ENCODE data around the gene SLC6A18. TPM values are rescaled to one million over a fixed set of nuclear protein-coding genes. Genes with fewer than 3 reads are reported as not detected.
A peak's percentile ranks its signal among the peaks of the same experiment; 100 is the strongest.

The SLC6A18 gene
- total and polyA plus RNA-seq, 5 experiments from 2014 or later: not detected

DNA sequence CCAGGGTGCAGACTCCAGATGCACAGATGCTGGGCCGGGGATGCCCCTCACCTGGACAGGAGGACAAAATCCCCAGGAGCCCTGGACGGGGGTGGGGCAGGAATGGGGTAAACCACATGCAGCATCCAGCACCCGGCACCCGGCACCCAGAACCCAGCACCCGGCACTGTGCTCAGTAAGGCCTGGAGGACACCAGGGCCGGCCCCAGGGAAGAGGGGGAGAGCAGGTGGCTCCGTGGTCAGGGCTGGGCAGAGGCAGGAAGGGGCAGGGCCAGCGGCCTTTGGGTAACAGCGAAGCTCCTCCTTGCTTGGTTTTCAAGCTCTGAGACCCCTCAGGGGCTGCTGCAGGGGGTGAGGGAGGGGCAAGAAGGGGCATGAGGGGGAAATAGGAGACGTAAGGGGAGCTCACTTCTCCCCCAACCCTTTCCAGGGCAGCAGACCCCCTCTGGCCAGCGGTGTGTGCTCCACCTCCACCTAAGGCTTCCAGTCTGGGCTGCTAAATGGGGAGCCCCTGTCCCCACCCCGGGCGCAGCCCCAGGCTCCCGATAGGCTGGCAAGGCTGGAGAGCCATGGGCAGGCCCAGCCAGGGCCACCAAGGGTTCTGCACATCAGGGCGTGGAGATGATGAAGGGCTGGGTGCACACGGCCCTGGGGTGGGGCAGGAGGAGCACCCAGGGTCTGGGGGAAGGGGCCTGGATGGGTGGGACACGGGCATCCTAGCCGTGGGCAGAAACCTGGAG lies 41.6 kb upstream of the SLC6A18 start:
- Mint-ChIP-seq H3K27ac (no peak overlapping the region), H3K4me3 (no peak overlapping the region), H3K36me3 (no peaks in the 10 kb centered on the region), H3K4me1 (no peaks in the 10 kb centered on the region), H3K27me3 (peaks cover 0 to 7% (median 4%) of the 10 kb centered on the region in 5 donors), H3K9me3 (no peaks in the 10 kb centered on the region)
- POLR2A ChIA-PET: no interaction called here
- no peak for ATAC-seq
- peak in 1 of 10 donors; percentile 52 for DNase-seq

DNA sequence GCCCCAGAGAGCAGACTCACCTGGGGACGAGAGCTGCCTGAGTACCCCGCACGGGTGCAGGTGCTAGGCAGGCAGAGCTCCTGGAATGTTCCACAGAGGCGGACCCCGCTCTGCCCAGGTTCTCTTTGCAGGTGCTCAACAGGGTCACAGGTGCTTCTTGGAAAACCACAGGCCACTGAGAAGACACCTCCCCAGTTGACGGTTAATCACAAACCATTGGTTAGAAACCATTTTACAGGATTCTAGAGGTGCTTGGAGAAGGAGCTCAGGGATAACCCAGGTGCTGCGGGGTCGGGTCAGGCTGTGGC lies 41.1 kb upstream of the SLC6A18 start:
- Mint-ChIP-seq H3K27me3 (peaks cover 2 to 12% (median 9%) of the 10 kb centered on the region in 5 donors), H3K4me1 (no peaks in the 10 kb centered on the region), H3K9me3 (no peaks in the 10 kb centered on the region), H3K27ac (no peak overlapping the region), H3K4me3 (no peak overlapping the region), H3K36me3 (no peaks in the 10 kb centered on the region)
- no peak for DNase-seq
- ATAC-seq: no peak
- POLR2A ChIA-PET: no interaction called here

DNA sequence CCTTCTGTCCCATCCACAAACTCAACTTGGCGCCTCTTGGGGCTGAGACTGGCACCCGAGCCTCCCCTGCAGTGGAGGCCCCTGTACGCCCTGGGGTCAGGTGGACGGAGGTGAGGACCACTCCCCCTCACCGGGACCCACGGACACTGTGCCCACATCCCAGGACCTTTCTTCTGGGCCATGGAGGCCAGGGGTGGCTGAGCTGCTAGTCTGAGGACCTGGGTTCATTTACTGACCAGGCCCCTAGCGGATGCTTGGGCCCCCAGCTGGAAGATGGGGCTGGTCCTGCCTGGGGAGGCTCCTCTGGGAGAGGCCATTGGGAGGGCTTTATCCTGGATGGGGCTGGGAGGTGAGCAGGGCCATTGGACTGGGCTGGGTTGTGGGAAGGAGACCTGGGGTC lies 40.7 kb upstream of the SLC6A18 start:
- H3K4me1 Mint-ChIP-seq: no peaks in the 10 kb centered on the region
- ATAC-seq (no peak), DNase-seq (peak in 1 of 10 donors; percentile 28)
- H3K36me3 Mint-ChIP-seq: no peaks in the 10 kb centered on the region
- POLR2A ChIA-PET: no interaction called here
- no peak overlapping the region for H3K27ac Mint-ChIP-seq
- H3K27me3 Mint-ChIP-seq: peaks cover 5 to 15% (median 11%) of the 10 kb centered on the region in 5 donors
- H3K4me3 Mint-ChIP-seq: no peak overlapping the region
- no peaks in the 10 kb centered on the region for H3K9me3 Mint-ChIP-seq

DNA sequence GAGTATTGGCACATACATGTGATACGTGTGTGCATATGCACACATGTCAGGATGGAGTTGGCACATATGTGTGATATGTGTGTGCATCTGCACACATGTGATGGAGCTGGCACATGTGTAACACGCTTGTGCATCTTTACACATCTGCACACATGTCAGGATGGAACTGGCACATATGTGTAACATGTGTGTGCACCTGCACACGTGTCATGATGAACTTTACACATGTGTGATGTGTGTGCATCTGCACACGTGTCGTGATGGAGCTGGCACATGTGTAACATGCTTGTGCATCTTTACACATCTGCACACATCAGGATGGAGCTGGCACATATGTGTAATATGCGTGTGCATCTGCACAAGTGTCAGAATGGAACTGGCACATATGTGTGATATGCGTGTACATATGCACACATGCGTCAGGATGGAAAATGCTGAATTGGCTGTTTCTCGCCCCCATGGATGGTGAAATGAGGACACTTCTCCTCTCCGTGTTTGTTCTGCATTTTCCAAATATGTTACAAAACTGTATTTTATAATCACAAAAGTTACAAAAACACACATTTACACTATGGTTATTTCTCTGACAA lies 40.0 kb upstream of the SLC6A18 start:
- peak in 1 of 10 donors; percentile 11 for DNase-seq
- no peaks in the 10 kb centered on the region for H3K9me3 Mint-ChIP-seq
- ATAC-seq: no peak
- no peaks in the 10 kb centered on the region for H3K4me1 Mint-ChIP-seq
- no peaks in the 10 kb centered on the region for H3K36me3 Mint-ChIP-seq
- H3K27me3 Mint-ChIP-seq: peaks cover 8 to 21% (median 15%) of the 10 kb centered on the region in 5 donors
- POLR2A ChIA-PET: interaction anchor here (0.5 kb wide), 1 partner anchor 247 kb away, joined by 3 read pairs; no protein-coding TSS in a partner anchor
- no peak overlapping the region for H3K4me3 Mint-ChIP-seq
- no peak overlapping the region for H3K27ac Mint-ChIP-seq

DNA sequence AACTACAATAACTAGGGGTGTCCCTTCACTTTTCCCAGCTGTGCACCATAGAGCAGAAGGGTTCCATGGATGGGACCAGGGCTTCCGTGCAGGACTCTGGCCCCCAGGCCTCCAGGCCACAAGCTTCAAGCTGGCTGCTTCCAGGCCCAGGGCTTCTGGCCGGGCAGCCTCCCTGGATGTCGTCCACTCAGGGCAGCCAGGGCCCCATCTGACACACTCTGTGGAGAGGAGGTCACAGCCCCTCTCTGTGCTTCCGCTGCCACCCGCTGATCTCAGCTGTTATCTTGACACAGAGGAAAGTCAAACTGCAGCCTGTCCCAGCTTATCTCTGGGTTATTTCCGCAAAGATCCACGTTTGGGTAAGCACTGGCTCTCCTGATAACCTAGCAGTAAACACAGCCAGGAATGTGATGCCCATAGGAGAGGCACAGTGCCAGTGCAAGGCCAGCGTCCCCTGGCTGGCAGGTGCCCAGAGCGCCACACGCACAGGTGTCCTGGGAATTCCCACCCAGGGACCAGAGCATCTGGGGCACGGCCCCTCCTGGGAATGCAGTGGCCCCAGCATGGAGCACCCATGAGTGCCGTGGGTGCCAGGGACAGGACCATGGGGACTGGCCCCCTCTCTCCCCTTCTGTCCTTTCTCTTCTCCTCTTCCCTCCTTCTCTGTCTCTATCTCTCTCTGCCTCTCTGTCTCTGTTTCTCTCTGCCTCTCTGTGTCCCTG lies 39.4 kb upstream of the SLC6A18 start:
- H3K9me3 Mint-ChIP-seq: no peaks in the 10 kb centered on the region

DNA sequence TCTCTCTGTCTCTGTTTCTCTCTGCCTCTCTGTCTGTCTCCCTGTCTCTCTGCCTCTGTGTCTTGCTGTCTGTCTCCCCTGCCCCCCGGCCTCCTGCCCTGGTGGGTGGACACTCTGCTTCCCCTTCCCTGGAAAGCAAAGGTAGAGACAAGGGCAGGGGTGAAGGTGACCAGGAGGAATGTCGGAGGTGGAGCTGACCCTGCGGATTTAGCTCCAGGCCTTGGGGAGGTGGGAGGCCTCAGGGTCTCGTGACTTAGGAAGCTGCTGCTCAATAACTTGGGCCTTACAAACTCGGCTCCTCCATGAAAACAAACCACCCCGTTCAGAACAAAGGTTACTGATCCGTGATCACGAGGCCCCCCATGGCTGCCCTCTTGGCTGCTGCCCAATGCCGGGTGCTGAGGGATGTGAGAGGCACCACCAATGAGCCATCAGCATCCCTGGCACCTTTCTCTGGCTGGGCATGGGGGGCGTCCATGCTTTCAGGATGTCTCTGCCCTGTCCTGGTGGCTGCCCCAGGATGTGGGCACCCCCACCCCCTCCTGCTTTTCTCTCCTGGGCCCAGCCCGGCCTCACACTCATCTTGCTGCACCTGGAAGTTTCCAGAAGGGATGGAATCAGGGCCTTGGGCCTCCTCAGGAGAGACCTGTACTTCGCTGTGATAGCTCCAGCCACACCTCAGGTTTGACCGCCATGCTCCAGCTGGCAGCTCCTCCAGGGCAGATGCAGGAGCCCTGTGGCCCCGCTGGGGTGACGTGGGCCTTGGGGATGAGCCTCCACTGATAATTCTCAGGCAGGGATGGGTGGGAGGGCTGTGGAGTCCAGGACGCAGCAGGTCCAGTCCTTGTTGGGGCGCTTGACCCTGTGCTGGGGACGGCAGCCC lies 38.6 kb upstream of the SLC6A18 start:
- no peaks in the 10 kb centered on the region for H3K36me3 Mint-ChIP-seq
- ATAC-seq (no peak), DNase-seq (peak in 1 of 10 donors; percentile 55)
- POLR2A ChIA-PET: no interaction called here
- no peak overlapping the region for H3K27ac Mint-ChIP-seq
- no peaks in the 10 kb centered on the region for H3K9me3 Mint-ChIP-seq
- H3K27me3 Mint-ChIP-seq: peaks cover 17 to 31% (median 23%) of the 10 kb centered on the region in 5 donors
- peaks cover 0 to 3% (median 0%) of the 10 kb centered on the region in 4 donors for H3K4me1 Mint-ChIP-seq
- H3K4me3 Mint-ChIP-seq: no peak overlapping the region

More for the DNA sequence above, 39.4 kb upstream of the SLC6A18 start:
- Mint-ChIP-seq H3K27me3 (peaks cover 15 to 28% (median 21%) of the 10 kb centered on the region in 5 donors), H3K36me3 (no peaks in the 10 kb centered on the region), H3K4me1 (peaks cover 0 to under 1% (median 0%) of the 10 kb centered on the region in 4 donors), H3K27ac (no peak overlapping the region), H3K4me3 (no peak overlapping the region)
- POLR2A ChIA-PET: interaction anchor here (0.5 kb wide), 1 partner anchor 248 kb away, joined by 3 read pairs; no protein-coding TSS in a partner anchor
- peak in 1 of 10 donors; percentile 41 for DNase-seq
- ATAC-seq: no peak

DNA sequence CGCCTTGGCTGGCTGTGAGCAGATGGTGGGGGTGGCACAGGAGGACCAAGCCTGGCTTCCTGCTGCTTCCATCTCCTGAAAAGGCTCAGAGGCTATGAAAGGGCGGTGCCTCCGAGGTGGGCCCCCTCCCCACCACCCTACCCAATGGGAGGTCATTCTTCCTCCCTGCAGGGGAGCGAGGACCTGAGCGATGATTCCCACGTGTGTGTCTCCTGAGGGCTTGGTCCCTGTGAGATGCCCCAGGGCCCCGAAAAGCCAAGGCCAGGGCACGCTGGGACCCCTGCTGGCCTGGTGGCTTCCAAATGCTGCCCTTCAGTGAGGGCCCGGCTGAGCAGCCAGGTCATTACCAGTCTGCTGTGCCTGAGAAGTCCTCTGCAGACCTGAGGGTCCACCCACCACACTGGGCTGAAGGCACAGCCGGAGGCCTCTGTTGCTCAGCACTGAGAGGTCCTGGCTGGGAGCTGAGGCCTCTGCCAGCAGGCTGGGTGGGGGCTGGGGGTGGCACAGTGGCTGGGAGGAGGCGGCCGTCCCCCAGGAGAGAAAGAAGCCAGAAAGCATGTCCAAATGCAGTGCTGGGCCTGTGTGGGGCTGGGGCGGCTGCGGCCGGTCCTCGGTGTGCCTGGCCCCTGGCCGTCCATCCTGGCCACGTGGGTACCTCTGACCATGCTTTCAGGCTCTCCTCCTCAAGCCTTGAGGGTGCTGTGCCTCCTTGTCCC lies 37.8 kb upstream of the SLC6A18 start:
- H3K9me3 Mint-ChIP-seq: no peaks in the 10 kb centered on the region
- ATAC-seq (no peak), DNase-seq (peak in 1 of 10 donors; percentile 51)
- H3K27ac Mint-ChIP-seq: no peak overlapping the region
- H3K27me3 Mint-ChIP-seq: peaks cover 17 to 31% (median 23%) of the 10 kb centered on the region in 5 donors
- POLR2A ChIA-PET: no interaction called here
- no peak overlapping the region for H3K4me3 Mint-ChIP-seq
- H3K36me3 Mint-ChIP-seq: no peaks in the 10 kb centered on the region
- peaks cover 0 to 3% (median 0%) of the 10 kb centered on the region in 4 donors for H3K4me1 Mint-ChIP-seq

DNA sequence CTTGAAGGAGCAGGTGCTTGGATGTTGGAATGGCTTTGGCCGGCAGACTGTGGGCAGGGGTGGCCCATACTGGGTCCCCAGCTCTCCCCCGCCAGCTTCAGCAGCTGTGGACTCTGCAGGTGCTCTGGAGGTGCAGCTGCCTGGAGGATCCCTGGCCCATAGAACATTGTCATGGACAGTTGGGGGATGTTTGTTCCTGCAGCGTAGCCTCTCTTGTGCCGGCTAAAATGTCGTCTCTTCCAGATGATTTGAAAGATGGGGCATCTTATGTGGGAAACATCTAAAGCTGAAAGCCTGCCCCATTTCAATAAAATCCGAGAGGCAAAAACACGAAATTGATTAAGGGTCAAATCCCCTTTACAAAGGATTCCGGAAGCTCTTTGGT lies 37.2 kb upstream of the SLC6A18 start:
- Mint-ChIP-seq H3K4me3 (no peak overlapping the region), H3K27ac (no peak overlapping the region), H3K4me1 (peaks cover 0 to 3% (median 0%) of the 10 kb centered on the region in 4 donors), H3K9me3 (no peaks in the 10 kb centered on the region), H3K27me3 (peaks cover 17 to 32% (median 23%) of the 10 kb centered on the region in 5 donors), H3K36me3 (no peaks in the 10 kb centered on the region)
- POLR2A ChIA-PET: no interaction called here
- ATAC-seq (no peak), DNase-seq (peak in 1 of 10 donors; percentile 14)

DNA sequence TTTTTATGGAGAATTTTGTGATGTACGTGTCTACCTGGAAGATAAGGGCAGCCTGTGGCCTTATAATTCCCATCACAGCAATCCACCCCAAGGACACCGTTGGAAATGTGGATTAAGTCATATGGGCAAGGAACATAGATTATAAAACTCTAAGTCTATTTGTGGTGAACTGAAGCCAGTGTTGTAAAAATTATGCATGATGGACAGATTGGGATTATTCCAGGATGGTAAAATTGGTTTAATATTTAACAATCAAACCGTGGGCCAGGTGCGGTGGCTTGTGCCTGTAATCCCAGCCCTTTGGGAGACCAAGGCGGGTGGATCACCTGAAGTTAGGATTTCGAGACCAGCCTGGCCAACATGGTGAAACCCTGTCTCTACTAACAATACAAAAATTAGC lies 36.7 kb upstream of the SLC6A18 start:
- H3K27me3 Mint-ChIP-seq: peaks cover 17 to 34% (median 23%) of the 10 kb centered on the region in 5 donors
- H3K36me3 Mint-ChIP-seq: no peaks in the 10 kb centered on the region
- no peak overlapping the region for H3K27ac Mint-ChIP-seq
- DNase-seq (no peak), ATAC-seq (no peak)
- POLR2A ChIA-PET: no interaction called here
- peaks cover 0 to 3% (median 0%) of the 10 kb centered on the region in 4 donors for H3K4me1 Mint-ChIP-seq
- H3K9me3 Mint-ChIP-seq: no peaks in the 10 kb centered on the region
- H3K4me3 Mint-ChIP-seq: no peak overlapping the region

DNA sequence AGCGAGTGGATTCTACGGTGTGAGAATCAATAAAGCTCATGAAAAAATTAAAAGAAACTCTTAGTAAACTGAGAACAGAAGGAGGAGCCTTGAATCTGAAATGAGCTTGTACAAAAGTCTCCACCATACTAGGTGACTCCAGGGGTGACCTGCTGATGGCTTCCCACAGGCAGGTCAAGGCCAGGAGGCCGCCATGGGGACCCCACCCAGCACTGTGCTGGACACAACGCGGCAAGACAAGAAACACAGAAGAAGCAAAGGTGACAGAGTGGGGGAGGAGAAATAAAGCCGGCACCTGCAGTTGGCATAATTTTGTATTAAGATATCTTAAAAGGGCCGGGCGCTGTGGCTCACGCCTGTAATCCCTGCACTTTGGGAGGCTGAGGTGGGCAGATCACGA lies 35.9 kb upstream of the SLC6A18 start:
- peaks cover 17 to 34% (median 23%) of the 10 kb centered on the region in 5 donors for H3K27me3 Mint-ChIP-seq
- no peaks in the 10 kb centered on the region for H3K9me3 Mint-ChIP-seq
- no peak overlapping the region for H3K4me3 Mint-ChIP-seq
- DNase-seq (peak in 1 of 10 donors; percentile 54), ATAC-seq (no peak)
- H3K4me1 Mint-ChIP-seq: peaks cover 0 to 3% (median 0%) of the 10 kb centered on the region in 4 donors
- no peaks in the 10 kb centered on the region for H3K36me3 Mint-ChIP-seq
- H3K27ac Mint-ChIP-seq: peak overlapping the region in 1 of 10 donors; percentile 63
- POLR2A ChIA-PET: no interaction called here

DNA sequence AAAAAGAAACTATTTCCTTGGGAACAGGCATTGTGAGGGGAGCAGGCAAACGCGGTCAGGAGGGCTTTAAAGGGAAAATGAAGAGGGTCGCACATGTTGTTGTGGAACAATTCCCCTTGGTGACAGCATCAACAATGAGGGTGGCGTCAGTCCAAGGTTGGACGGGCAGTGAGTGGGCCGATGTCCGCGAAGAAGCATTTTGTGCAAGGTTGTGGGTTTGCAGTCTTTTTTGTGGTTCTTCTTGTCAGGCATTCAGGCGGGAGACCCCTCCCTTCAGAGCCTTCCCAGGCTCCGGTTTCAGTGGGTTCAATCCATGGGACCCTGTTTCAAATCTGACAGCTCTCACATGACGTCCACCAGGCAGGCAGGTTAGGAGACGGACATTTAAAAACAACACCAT lies 34.9 kb upstream of the SLC6A18 start:
- Mint-ChIP-seq H3K4me3 (no peak overlapping the region), H3K27me3 (peaks cover 17 to 36% (median 26%) of the 10 kb centered on the region in 5 donors), H3K36me3 (no peaks in the 10 kb centered on the region), H3K27ac (no peak overlapping the region), H3K9me3 (no peaks in the 10 kb centered on the region), H3K4me1 (peaks cover 0 to 3% (median 0%) of the 10 kb centered on the region in 4 donors)
- peak in 1 of 10 donors; percentile 6 for DNase-seq
- ATAC-seq: no peak
- POLR2A ChIA-PET: no interaction called here

DNA sequence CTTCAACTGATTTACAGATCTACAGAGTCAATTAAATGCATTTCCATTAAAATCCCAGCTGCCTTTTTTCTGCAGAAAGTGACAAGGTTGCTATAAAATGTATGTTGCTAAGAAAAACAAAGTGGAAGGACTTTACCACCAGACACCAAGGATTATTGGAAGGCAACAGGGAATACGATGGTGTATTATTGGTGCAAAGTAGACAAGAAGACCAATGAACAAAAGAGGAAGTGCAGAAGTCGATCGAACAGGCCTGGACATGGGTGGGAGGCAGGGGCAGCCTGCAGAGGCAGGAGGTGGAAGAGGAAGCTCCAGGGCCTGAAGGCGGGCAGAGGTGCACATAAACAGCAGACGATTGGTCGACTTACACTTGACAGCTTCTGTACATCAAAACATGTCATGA lies 34.3 kb upstream of the SLC6A18 start:
- Mint-ChIP-seq H3K36me3 (no peaks in the 10 kb centered on the region), H3K27ac (no peak overlapping the region), H3K4me1 (peaks cover 0 to 3% (median 0%) of the 10 kb centered on the region in 4 donors), H3K27me3 (peaks cover 17 to 41% (median 26%) of the 10 kb centered on the region in 5 donors), H3K9me3 (no peaks in the 10 kb centered on the region), H3K4me3 (no peak overlapping the region)
- DNase-seq: no peak
- ATAC-seq: no peak
- POLR2A ChIA-PET: no interaction called here
